Upper lobe of left lung (tissue), 6 donors: ENCODE measurements around the gene SLC25A45. TPM values are rescaled to one million over a fixed set of nuclear protein-coding genes. Genes with fewer than 3 reads are reported as not detected.

Experiments
- ATAC-seq, 2 donors: fragments of 200-7000 bp; cut with Tn5 transposase; one replicate each; pipeline ENCODE4 v1.9.1; 2022; ENCODE audit warnings: mild to moderate bottlenecking in 2 of 2, moderate library complexity in 2 of 2; ENCODE audit not compliant: low FRiP score in 2 of 2
- DNase-seq, 2 donors: peaks; one replicate each; pipeline ENCODE4 v3.0.0-alpha.2; 2019 to 2020
- H3K27ac ChIP-seq, 4 donors: fragments of 200-600 bp; sonication (generic); one replicate each; pipeline ENCODE4 v1.5.1; 2016 to 2019
- H3K27me3 ChIP-seq, 4 donors: fragments of 200-600 bp; sonication (generic); one replicate each; pipeline ENCODE4 v1.5.1; 2017 to 2019
- H3K36me3 ChIP-seq, 4 donors: fragments of 200-600 bp; sonication (generic); one replicate each; pipeline ENCODE4 v1.5.1; 2016 to 2019
- H3K4me1 ChIP-seq, 4 donors: fragments of 200-600 bp; sonication (generic); one replicate each; pipeline ENCODE4 v1.5.1; 2018 to 2019
- H3K4me3 ChIP-seq, 4 donors: fragments of 200-600 bp; sonication (generic); one replicate each; pipeline ENCODE4 v1.5.1; 2017 to 2019; ENCODE audit warnings: mild to moderate bottlenecking in 2 of 4, moderate library complexity in 1 of 4
- H3K9me3 ChIP-seq, 4 donors: fragments of 200-600 bp; sonication (generic); one replicate each; pipeline ENCODE4 v1.5.1; 2018 to 2019
- CTCF ChIP-seq, 6 experiments: fragments of 450-650 bp in 4 of 6; fragments of 200-600 bp in 2 of 6; sonication (generic) in 2 of 6; IDR thresholded peaks; one replicate each; pipeline ENCODE4 v1.5.1; 2016 to 2019; ENCODE audit warnings: antibody characterized with exemption in 6 of 6
- EP300 ChIP-seq, 4 donors: sonication (generic); formaldehyde crosslinking; IDR thresholded peaks; one replicate each; pipeline ENCODE4 v1.5.1; 2017; ENCODE audit warnings: antibody characterized with exemption in 4 of 4, control low read depth in 2 of 4
- POLR2A ChIP-seq, 4 donors: fragments of 450-650 bp; IDR thresholded peaks; one replicate each; pipeline ENCODE4 v1.5.1; 2016 to 2017; ENCODE audit warnings: antibody characterized with exemption in 4 of 4, mild to moderate bottlenecking in 2 of 4
- POLR2AphosphoS5 ChIP-seq, 2 donors: sonication (generic); formaldehyde crosslinking; IDR thresholded peaks; one replicate each; pipeline ENCODE4 v1.5.1; 2017; ENCODE audit warnings: antibody characterized with exemption in 2 of 2
- WGBS, 2 donors: methylation state at CpG; one replicate each; pipeline ENCODE4 v1.1.5; 2017 to 2018; 5-methylcytosine and 5-hydroxymethylcytosine counted together
- total RNA-seq, 6 donors: library from RNA; depleted of rRNA in 4 of 6; stranded (reverse); fragments of >200 nt in 4 of 6; gene quantifications; one replicate each; pipeline versions ENCODE4 v1.1.0 to v1.2.1, GENCODE V29; 2016 to 2021
- donor health status: DM: no; HTN: no; CAD: no; lungs with moderate emphysema.
- donor health status: DM: no; HTN: yes; CAD: no; lungs with severe emphysema.

The SLC25A45 gene
- total RNA-seq, 6 donors from 2014 or later: 5.5 to 40.8 (median 19.4) TPM

GRCh38 chr11:65420979-65421793 lies 38.7 kb upstream of the SLC25A45 start:
- H3K4me1 ChIP-seq: peaks cover 33 to 55% (median 43%) of the 10 kb centered on the region in 4 donors
- ATAC-seq: peak; percentile 56 to 69
- peaks cover 0 to 26% (median 3%) of the 10 kb centered on the region in 4 donors for H3K36me3 ChIP-seq
- peak overlapping the region; percentile 66 to 79 (median 68) for H3K4me3 ChIP-seq
- WGBS, 2 donors: 3 to 5% methylated on average over 13 to 15 of the region's 15 CpGs
- H3K9me3 ChIP-seq: no peaks in the 10 kb centered on the region
- no peaks in the 10 kb centered on the region for H3K27me3 ChIP-seq
- peak; percentile 52 to 99 for DNase-seq
- TF ChIP-seq POLR2AphosphoS5 (IDR thresholded peaks at IDR 0.05) (peak; percentile 100), EP300 (IDR thresholded peaks at IDR 0.05) (peak; percentile 99 to 100 (median 100)), CTCF (IDR thresholded peaks at IDR 0.05) (no peak), POLR2A (IDR thresholded peaks at IDR 0.05) (peak in 3 of 4 donors; percentile 68 to 95 (median 80))
- H3K27ac ChIP-seq: peak overlapping the region; percentile 97 to 100 (median 100)

GRCh38 chr11:65420506-65420905 lies 38.1 kb upstream of the SLC25A45 start:
- Histone ChIP-seq H3K27ac (peak overlapping the region; percentile 97 to 100 (median 100)), H3K27me3 (no peaks in the 10 kb centered on the region), H3K9me3 (no peaks in the 10 kb centered on the region), H3K4me3 (peak overlapping the region in 3 of 4 donors; percentile 66 to 79 (median 69)), H3K36me3 (peaks cover 0 to 19% (median 2%) of the 10 kb centered on the region in 4 donors), H3K4me1 (peaks cover 39 to 61% (median 46%) of the 10 kb centered on the region in 4 donors)
- TF ChIP-seq EP300 (IDR thresholded peaks at IDR 0.05) (no peak), CTCF (IDR thresholded peaks at IDR 0.05) (no peak), POLR2A (IDR thresholded peaks at IDR 0.05) (no peak), POLR2AphosphoS5 (IDR thresholded peaks at IDR 0.05) (no peak)
- WGBS, 2 donors: 73% methylated on average over 2 of the region's 2 CpGs
- no peak for DNase-seq
- no peak for ATAC-seq

- peak overlapping the region; percentile 11 to 79 (median 50) for H3K4me3 ChIP-seq
- no peaks in the 10 kb centered on the region for H3K9me3 ChIP-seq
- peak overlapping the region; percentile 97 to 100 (median 100) for H3K27ac ChIP-seq
- peaks cover 39 to 62% (median 46%) of the 10 kb centered on the region in 4 donors for H3K4me1 ChIP-seq
- peaks cover 0 to 13% (median 1%) of the 10 kb centered on the region in 4 donors for H3K36me3 ChIP-seq
- DNase-seq (peak; percentile 89 to 98), ATAC-seq (peak; percentile 52 to 66)
- no peaks in the 10 kb centered on the region for H3K27me3 ChIP-seq
- TF ChIP-seq POLR2AphosphoS5 (IDR thresholded peaks at IDR 0.05): peak; percentile 94 to 97
- TF ChIP-seq POLR2A (IDR thresholded peaks at IDR 0.05): peak; percentile 3 to 93 (median 51)
- peak; percentile 67 to 98 (median 86) for TF ChIP-seq EP300 (IDR thresholded peaks at IDR 0.05)
- no peak for TF ChIP-seq CTCF (IDR thresholded peaks at IDR 0.05)
- 0% methylated on average over 5 to 6 of the region's 6 CpGs for WGBS, 2 donors
These were observed 37.5 kb upstream of the SLC25A45 start for GRCh38 chr11:65419772-65420481.

- Histone ChIP-seq H3K9me3 (no peaks in the 10 kb centered on the region), H3K27ac (peak overlapping the region; percentile 97 to 100 (median 100)), H3K4me3 (peak overlapping the region; percentile 11 to 79 (median 50)), H3K27me3 (no peaks in the 10 kb centered on the region), H3K4me1 (peaks cover 39 to 62% (median 46%) of the 10 kb centered on the region in 4 donors), H3K36me3 (peaks cover 0 to 8% (median 1%) of the 10 kb centered on the region in 4 donors)
- ATAC-seq (no peak), DNase-seq (peak in 1 of 2 donors; percentile 36)
- WGBS, 2 donors: 14 to 16% methylated on average over 6 to 7 of the region's 7 CpGs
- TF ChIP-seq EP300 (IDR thresholded peaks at IDR 0.05): no peak
- peak in 1 of 6 experiments; percentile 3 for TF ChIP-seq CTCF (IDR thresholded peaks at IDR 0.05)
These were observed 37.0 kb upstream of the SLC25A45 start for GRCh38 chr11:65419460-65419771.
